Gastrocnemius medialis (tissue), 4 donors: ENCODE data around the gene TAMM41.

Source experiments
- POLR2A ChIP-seq, 2 donors: fragments of 450-650 bp; IDR thresholded peaks; one replicate each; pipeline ENCODE4 v1.6.1; 2017; ENCODE audit warnings: antibody characterized with exemption in 2 of 2, mild to moderate bottlenecking in 2 of 2, moderate library complexity in 2 of 2
- TF ChIP-seq, protein P1 (sequence below), 5 experiments: fragments of 450-650 bp in 3 of 5; fragments of 200-600 bp in 2 of 5; sonication (generic) in 2 of 5; IDR thresholded peaks in 4 of 5; conservative IDR thresholded peaks in 1 of 5; 1 replicate in 4 of 5; 2 replicates in 1 of 5; pipeline ENCODE4 v1.5.1; 2016 to 2019; ENCODE audit warnings: antibody characterized with exemption in 5 of 5, mild to moderate bottlenecking in 3 of 5, moderate library complexity in 3 of 5

DNA sequence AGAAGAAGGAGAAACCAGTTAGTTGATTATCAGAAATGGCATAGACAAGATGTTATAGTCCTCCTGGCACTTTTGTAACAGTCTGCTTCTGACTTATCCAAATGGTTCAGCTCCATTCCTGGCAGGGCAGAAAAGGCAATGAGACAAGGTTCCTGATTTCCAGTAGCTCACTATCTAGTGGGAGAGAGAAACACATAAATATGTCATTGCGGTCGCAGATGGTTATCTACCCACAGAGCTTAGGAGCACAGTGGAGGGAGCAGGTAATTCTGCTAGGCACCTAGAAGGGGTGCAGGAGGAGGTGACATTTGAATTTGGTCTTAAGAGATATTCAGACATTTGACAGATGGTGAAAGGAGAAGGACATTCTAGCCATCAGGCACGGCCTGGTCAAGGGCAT lies 78.1 kb downstream of the TAMM41 start:
- TF ChIP-seq, protein P1, sequence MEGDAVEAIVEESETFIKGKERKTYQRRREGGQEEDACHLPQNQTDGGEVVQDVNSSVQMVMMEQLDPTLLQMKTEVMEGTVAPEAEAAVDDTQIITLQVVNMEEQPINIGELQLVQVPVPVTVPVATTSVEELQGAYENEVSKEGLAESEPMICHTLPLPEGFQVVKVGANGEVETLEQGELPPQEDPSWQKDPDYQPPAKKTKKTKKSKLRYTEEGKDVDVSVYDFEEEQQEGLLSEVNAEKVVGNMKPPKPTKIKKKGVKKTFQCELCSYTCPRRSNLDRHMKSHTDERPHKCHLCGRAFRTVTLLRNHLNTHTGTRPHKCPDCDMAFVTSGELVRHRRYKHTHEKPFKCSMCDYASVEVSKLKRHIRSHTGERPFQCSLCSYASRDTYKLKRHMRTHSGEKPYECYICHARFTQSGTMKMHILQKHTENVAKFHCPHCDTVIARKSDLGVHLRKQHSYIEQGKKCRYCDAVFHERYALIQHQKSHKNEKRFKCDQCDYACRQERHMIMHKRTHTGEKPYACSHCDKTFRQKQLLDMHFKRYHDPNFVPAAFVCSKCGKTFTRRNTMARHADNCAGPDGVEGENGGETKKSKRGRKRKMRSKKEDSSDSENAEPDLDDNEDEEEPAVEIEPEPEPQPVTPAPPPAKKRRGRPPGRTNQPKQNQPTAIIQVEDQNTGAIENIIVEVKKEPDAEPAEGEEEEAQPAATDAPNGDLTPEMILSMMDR (IDR thresholded peaks at IDR 0.05 in 4 of 5, conservative IDR thresholded peaks at IDR 0.05 in 1 of 5): no peak
- TF ChIP-seq POLR2A (IDR thresholded peaks at IDR 0.05): no peak
